ENCODE data around the gene USP10.
A peak's percentile ranks its signal among the peaks of the same experiment; 100 is the strongest.

Gene USP10

DNA sequence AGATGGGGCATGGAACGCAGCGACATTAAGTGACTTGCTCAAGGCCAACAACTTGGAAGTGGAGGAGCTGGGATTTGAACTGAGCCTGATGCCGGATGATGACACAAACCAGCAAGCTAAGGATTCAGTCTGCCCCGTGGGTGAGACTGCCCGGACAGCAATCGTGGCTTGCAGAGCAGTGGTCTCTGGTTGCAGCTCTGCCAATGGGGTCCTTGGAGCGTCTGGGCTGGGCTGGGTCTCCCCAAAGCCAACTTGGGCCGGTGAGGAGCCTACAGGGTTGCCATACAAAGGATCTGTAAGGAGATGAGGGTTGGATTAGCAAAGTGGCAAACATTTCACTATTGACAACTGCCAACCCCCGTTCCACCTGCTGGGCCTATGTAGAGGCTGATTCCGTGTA is 117.4 kb downstream of the USP10 start:
- TF ChIP-seq EGR1 (IDR thresholded peaks at IDR 0.05) (no peak), TAF1 (IDR thresholded peaks at IDR 0.05; ENCODE audit: low read depth) (no peak), TEAD4 (IDR thresholded peaks at IDR 0.05) (no peak), REST (IDR thresholded peaks at IDR 0.05; ENCODE audit: low read depth) (no peak), CEBPB (IDR thresholded peaks at IDR 0.05) (no peak), RAD21 (IDR thresholded peaks at IDR 0.05; ENCODE audit: low read depth) (no peak), NFIC (IDR thresholded peaks at IDR 0.05) (no peak), TCF12 (IDR thresholded peaks at IDR 0.05; ENCODE audit: low read depth) (no peak)

GRCh38 chr16:84817613-84818012 is 117.8 kb downstream of the USP10 start:
- no peak for TF ChIP-seq TAF1 (IDR thresholded peaks at IDR 0.05; ENCODE audit: low read depth)
- TF ChIP-seq MAX (IDR thresholded peaks at IDR 0.05) = no peak
- TF ChIP-seq YY1 (IDR thresholded peaks at IDR 0.05; ENCODE audit: low read depth) = no peak
- TF ChIP-seq REST (IDR thresholded peaks at IDR 0.05; ENCODE audit: low read depth) = no peak
- TF ChIP-seq ZBTB7A (IDR thresholded peaks at IDR 0.05; ENCODE audit: low read depth) = no peak
- no peak for TF ChIP-seq EP300 (IDR thresholded peaks at IDR 0.05; ENCODE audit: borderline replicate concordance)
- TF ChIP-seq NFIC (IDR thresholded peaks at IDR 0.05) = no peak
- no peak for TF ChIP-seq CEBPB (IDR thresholded peaks at IDR 0.05)
- no peak for TF ChIP-seq TCF12 (IDR thresholded peaks at IDR 0.05; ENCODE audit: low read depth)
- TF ChIP-seq TEAD4 (IDR thresholded peaks at IDR 0.05) = no peak
- TF ChIP-seq CREB1 (IDR thresholded peaks at IDR 0.05; ENCODE audit: low read depth) = no peak
- TF ChIP-seq FOXM1 (IDR thresholded peaks at IDR 0.05; ENCODE audit: borderline replicate concordance, low read depth) = no peak
- TF ChIP-seq EGR1 (IDR thresholded peaks at IDR 0.05) = no peak
- no peak for TF ChIP-seq RAD21 (IDR thresholded peaks at IDR 0.05; ENCODE audit: low read depth)

DNA sequence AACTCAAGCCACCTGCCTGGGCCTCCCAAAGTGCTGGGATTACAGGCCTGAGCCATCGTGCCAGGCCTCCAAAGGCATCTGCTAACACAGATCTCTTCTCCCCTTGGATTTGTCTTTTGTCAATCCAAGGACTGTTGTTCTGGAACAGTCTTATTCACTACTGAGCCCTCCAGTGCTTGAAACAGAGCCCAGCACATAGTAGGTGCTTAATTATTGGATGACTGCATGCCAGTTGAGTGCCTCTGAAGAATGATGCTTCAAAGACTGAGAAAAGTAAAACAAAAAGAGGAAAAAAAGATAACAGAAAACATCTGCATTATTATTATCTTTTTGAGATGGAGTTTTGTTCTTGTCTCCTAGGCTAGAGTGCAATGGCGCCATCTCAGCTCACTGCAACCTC is 118.3 kb downstream of the USP10 start:
- TF ChIP-seq TEAD4 (IDR thresholded peaks at IDR 0.05) (no peak), REST (IDR thresholded peaks at IDR 0.05; ENCODE audit: low read depth) (no peak), USF1 (IDR thresholded peaks at IDR 0.05) (no peak), CREB1 (IDR thresholded peaks at IDR 0.05; ENCODE audit: low read depth) (no peak), TAF1 (IDR thresholded peaks at IDR 0.05; ENCODE audit: low read depth) (no peak), ZBTB7A (IDR thresholded peaks at IDR 0.05; ENCODE audit: low read depth) (no peak), EGR1 (IDR thresholded peaks at IDR 0.05) (no peak), TCF12 (IDR thresholded peaks at IDR 0.05; ENCODE audit: low read depth) (no peak), EP300 (IDR thresholded peaks at IDR 0.05; ENCODE audit: borderline replicate concordance) (no peak), YY1 (IDR thresholded peaks at IDR 0.05; ENCODE audit: low read depth) (no peak)

DNA sequence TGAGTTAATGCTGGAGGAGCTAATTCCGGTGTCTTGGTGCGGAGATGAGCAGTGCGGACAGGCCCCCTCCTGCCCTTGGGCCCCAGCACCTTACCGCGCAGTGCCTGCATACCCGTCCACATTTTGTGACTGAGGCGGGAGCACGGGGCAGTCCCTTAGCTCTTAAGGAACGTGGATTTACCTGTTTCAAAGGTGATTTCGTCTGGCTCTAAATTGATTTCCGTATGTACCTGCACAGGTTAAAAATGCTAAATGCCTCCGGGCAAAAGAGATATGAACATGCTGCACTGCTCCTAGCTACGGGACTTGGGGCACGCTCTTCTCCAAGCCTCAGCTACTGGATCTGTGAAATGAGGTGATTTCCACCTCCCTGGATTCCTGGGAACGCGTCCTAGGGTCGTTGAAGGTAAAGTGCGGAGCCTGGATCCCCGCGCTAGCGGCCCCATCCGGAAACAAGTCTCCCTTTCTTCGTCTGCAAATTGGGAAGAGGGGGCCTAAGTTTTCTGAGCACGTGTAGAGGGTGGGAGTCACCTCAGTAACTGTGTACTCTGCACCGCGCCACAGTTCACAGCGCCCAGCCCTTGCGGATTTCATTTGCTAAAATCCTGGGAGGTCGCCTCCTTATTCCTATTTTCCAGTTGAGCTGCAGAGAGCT is 119.3 kb downstream of the USP10 start:
- no peak for TF ChIP-seq TEAD4 (IDR thresholded peaks at IDR 0.05)

DNA sequence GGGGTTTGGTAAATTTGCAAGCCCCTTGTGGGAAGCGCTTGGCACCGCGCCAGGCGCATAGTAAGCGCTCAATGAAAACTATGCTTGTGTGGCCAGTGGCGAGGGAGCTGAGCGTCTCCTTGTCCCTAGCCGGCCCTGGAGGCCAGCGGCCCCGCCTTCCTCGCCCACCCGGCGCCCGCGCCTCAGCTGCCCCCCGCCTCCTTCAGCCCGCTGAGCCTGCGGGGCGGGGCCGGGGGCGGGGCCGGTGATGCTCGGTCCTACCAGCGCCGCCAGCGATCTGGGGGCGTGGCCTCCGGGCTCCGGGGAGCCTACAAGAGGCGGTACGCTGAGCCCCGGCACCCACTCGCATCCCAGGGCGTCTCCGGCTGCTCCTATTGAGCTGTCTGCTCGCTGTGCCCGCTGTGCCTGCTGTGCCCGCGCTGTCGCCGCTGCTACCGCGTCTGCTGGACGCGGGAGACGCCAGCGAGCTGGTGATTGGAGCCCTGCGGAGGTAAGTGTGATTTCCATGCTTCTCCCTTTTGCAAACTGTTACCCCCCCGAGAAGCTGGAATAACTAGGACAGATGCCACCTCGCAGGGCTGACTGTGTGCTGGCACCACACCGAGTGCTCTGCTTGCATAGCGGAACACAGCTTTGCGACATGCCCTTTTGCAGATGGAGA is 120.0 kb downstream of the USP10 start, which contains the start of gene CRISPLD2:
CRISPLD2 (plus strand) TSS at position 342 of the 661 bp plus-strand sequence. CDS start 18,511 bp downstream, outside the sequence.
- TF ChIP-seq ZBTB7A (IDR thresholded peaks at IDR 0.05; ENCODE audit: low read depth) (peak; percentile 79; the same call in 1 of the 2 replicates), TAF1 (IDR thresholded peaks at IDR 0.05; ENCODE audit: low read depth) (peak; percentile 79), RAD21 (IDR thresholded peaks at IDR 0.05; ENCODE audit: low read depth) (peak; percentile 20; the same call in 1 of the 2 replicates), YY1 (IDR thresholded peaks at IDR 0.05; ENCODE audit: low read depth) (no peak), NFIC (IDR thresholded peaks at IDR 0.05) (peak; percentile 87)
